Keratinocyte (primary cell): ENCODE results near the gene ZBTB20. TPM values are rescaled to one million over a fixed set of nuclear protein-coding genes. Genes with fewer than 3 reads are reported as not detected.

Experiments
- DNase-seq: peaks from one replicate; pipeline ENCODE4 v3.0.0-alpha.2; 2011; ENCODE audit warnings: low read depth, missing footprints, low spot score
- FAIRE-seq: peaks from 2 replicates; lab custom pipeline; 2011; peaks lifted over from hg19 to GRCh38; lab: Jason Lieb, UNC
- H2AFZ ChIP-seq: 2 replicates; pipeline ENCODE4 v1.6.0; 2012; ENCODE audit warnings: low read length, control low read depth, inconsistent platforms; ENCODE audit not compliant: control insufficient read depth
- H3K27ac ChIP-seq: 2 replicates; pipeline ENCODE4 v1.5.1; 2011; ENCODE audit warnings: low read length; ENCODE audit not compliant: control insufficient read depth, insufficient read depth
- H3K27me3 ChIP-seq: 3 replicates; pipeline ENCODE4 v1.6.0; 2011; ENCODE audit warnings: low read length; ENCODE audit not compliant: control insufficient read depth, insufficient read depth; ENCODE audit errors: extremely low read depth
- H3K36me3 ChIP-seq, 2 experiments: 2 replicates in 1 of 2; 3 replicates in 1 of 2; pipeline ENCODE4 v1.5.1; 2011; ENCODE audit warnings: low read length in 2 of 2, mild to moderate bottlenecking in 1 of 2; ENCODE audit not compliant: control insufficient read depth in 2 of 2, insufficient read depth in 2 of 2; ENCODE audit errors: extremely low read depth in 1 of 2
- H3K4me1 ChIP-seq: 3 replicates; pipeline ENCODE4 v1.5.1; 2011; ENCODE audit warnings: low read length; ENCODE audit not compliant: control insufficient read depth, insufficient read depth; ENCODE audit errors: extremely low read depth
- H3K4me2 ChIP-seq: 3 replicates; pipeline ENCODE4 v1.6.0; 2011; ENCODE audit warnings: low read depth, low read length; ENCODE audit not compliant: control insufficient read depth, insufficient read depth; ENCODE audit errors: extremely low read depth
- H3K4me3 ChIP-seq, 3 experiments: fragments of 200-600 bp in 1 of 3; sonication (generic) in 1 of 3; 2 replicates in 2 of 3; 3 replicates in 1 of 3; pipeline ENCODE4 v1.5.1; 2011 to 2016; ENCODE audit warnings: low read length in 3 of 3, mild to moderate bottlenecking in 3 of 3, control low read depth in 2 of 3, inconsistent platforms in 1 of 3, low read depth in 1 of 3, mixed read lengths in 1 of 3, mixed run types in 1 of 3, moderate library complexity in 1 of 3; ENCODE audit not compliant: control insufficient read depth in 2 of 3, insufficient read depth in 2 of 3; ENCODE audit errors: extremely low read depth in 1 of 3
- H3K79me2 ChIP-seq: 2 replicates; pipeline ENCODE4 v1.6.0; 2012; ENCODE audit warnings: low read length; ENCODE audit not compliant: control insufficient read depth, insufficient read depth
- H3K9ac ChIP-seq: 3 replicates; pipeline ENCODE4 v1.6.0; 2011; ENCODE audit warnings: low read length; ENCODE audit not compliant: control insufficient read depth, insufficient read depth; ENCODE audit errors: extremely low read depth
- H3K9me1 ChIP-seq: 3 replicates; pipeline ENCODE4 v1.6.0; 2011; ENCODE audit warnings: low read length; ENCODE audit not compliant: control insufficient read depth, insufficient read depth; ENCODE audit errors: extremely low read depth
- H3K9me3 ChIP-seq: 2 replicates; pipeline ENCODE4 v1.5.1; 2012; ENCODE audit warnings: low read depth, low read length; ENCODE audit not compliant: control insufficient read depth
- H4K20me1 ChIP-seq: 3 replicates; pipeline ENCODE4 v1.6.0; 2011; ENCODE audit warnings: low read length; ENCODE audit not compliant: control insufficient read depth, insufficient read depth; ENCODE audit errors: extremely low read depth
- EZH2 ChIP-seq: IDR thresholded peaks from one replicate; pipeline ENCODE4 v1.6.1; 2012; ENCODE audit warnings: inconsistent platforms, mild to moderate bottlenecking, low read length, moderate library complexity
- dilution Hi-C: fragments of 300-500 bp; cut with MboI; formaldehyde crosslinking; loops from one replicate; pipeline ENCODE4 v1.7.0; 2020; ENCODE audit warnings: low sequenced_read_pairs; ENCODE audit not compliant: extremely low pct_ligation_motif_present
- polyA plus RNA-seq, 5 experiments: library from polyadenylated mRNA; depleted of rRNA in 3 of 5; stranded (reverse) in 3 of 5; stranded (forward) in 1 of 5; unstranded in 1 of 5; fragments of >200 nt; gene quantifications; 1 replicate in 1 of 5; 2 replicates in 3 of 5; 3 replicates in 1 of 5; pipeline versions ENCODE4 v1.2.1 to v1.2.3, GENCODE V29; 2011 to 2012; ENCODE audit warnings: missing spikeins in 2 of 5, low read depth in 1 of 5, low replicate concordance in 1 of 5
- TF ChIP-seq, protein P1 (sequence below), 3 experiments: IDR thresholded peaks in 1 of 3; conservative IDR thresholded peaks in 1 of 3; optimal IDR thresholded peaks in 1 of 3; 2 replicates in 2 of 3; 3 replicates in 1 of 3; pipeline versions ENCODE3 to v1.5.1; 2011; ENCODE audit warnings: low read length in 3 of 3, mild to moderate bottlenecking in 3 of 3, moderate library complexity in 2 of 3, control low read depth in 1 of 3, inconsistent platforms in 1 of 3; ENCODE audit not compliant: insufficient read depth in 2 of 3; ENCODE audit errors: extremely low read depth in 1 of 3

Gene ZBTB20
- polyA plus RNA-seq, 1 donor (not counting 4 experiments of a cell fraction or from before 2014, with no cell fraction given) = 0.52 TPM

DNA sequence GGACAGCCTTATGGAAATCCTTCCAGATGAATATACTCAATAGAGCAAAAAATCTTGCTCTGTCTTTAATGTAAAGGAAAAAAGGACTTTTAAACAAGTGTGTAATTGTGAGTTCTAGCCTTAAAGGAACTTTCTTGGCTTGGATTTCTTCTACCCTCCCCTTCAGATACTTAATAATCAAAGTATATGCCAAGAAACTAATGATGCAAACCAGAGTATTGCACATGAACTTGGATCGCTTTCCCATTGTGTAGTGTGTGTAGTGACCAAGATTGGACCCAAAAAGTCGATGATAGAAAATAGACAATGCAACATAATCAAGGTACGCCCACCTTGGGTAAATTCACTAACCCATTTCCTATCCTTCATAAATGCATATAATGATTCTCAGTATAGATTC, 729.4 kb downstream of the ZBTB20 start:
- Histone ChIP-seq H3K9me3 (no peaks in the 10 kb centered on the region), H4K20me1 (no peaks in the 10 kb centered on the region), H3K9me1 (no peaks in the 10 kb centered on the region), H3K36me3 (no peaks in the 10 kb centered on the region), H3K4me1 (no peaks in the 10 kb centered on the region), H3K79me2 (no peaks in the 10 kb centered on the region), H3K27ac (no peak overlapping the region), H3K27me3 (no peaks in the 10 kb centered on the region), H3K4me2 (no peak overlapping the region), H2AFZ (no peak overlapping the region), H3K9ac (no peak overlapping the region), H3K4me3 (no peak overlapping the region)
- dilution Hi-C loops = no loop called here
- FAIRE-seq (no peak), DNase-seq (no peak)
- TF ChIP-seq, protein P1, sequence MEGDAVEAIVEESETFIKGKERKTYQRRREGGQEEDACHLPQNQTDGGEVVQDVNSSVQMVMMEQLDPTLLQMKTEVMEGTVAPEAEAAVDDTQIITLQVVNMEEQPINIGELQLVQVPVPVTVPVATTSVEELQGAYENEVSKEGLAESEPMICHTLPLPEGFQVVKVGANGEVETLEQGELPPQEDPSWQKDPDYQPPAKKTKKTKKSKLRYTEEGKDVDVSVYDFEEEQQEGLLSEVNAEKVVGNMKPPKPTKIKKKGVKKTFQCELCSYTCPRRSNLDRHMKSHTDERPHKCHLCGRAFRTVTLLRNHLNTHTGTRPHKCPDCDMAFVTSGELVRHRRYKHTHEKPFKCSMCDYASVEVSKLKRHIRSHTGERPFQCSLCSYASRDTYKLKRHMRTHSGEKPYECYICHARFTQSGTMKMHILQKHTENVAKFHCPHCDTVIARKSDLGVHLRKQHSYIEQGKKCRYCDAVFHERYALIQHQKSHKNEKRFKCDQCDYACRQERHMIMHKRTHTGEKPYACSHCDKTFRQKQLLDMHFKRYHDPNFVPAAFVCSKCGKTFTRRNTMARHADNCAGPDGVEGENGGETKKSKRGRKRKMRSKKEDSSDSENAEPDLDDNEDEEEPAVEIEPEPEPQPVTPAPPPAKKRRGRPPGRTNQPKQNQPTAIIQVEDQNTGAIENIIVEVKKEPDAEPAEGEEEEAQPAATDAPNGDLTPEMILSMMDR (optimal IDR thresholded peaks at IDR 0.05 in 1 of 3, IDR thresholded peaks at IDR 0.05 in 1 of 3, conservative IDR thresholded peaks at IDR 0.05 in 1 of 3; ENCODE audit: extremely low read depth in 1 of 3, insufficient read depth in 2 of 3, low read length in 3 of 3) = no peak
- TF ChIP-seq EZH2 = no peak

DNA sequence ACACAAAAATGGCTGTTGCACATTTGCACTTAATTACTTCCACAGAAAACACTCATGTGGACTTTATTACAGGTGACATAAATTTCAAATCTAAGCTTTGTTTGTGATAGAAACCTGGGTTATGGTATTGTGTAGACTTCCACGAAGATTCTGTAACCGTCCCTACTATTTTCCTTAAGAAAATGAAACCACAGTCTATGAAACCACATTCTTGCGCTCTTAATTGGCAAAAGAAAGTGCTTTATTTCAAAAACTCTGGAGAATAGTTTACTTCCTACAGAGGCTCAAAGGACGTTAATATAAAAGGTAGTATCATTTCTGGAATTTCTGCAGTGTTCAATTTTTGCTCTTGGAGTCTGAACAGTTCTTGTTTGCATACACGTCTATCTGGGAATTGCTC, 729.8 kb downstream of the ZBTB20 start:
- no peaks in the 10 kb centered on the region for H3K9me1 ChIP-seq
- TF ChIP-seq, protein P1 (optimal IDR thresholded peaks at IDR 0.05 in 1 of 3, IDR thresholded peaks at IDR 0.05 in 1 of 3, conservative IDR thresholded peaks at IDR 0.05 in 1 of 3; ENCODE audit: extremely low read depth in 1 of 3, insufficient read depth in 2 of 3, low read length in 3 of 3) = no peak
- no peak for TF ChIP-seq EZH2
- no peak for FAIRE-seq
- no peaks in the 10 kb centered on the region for H3K9me3 ChIP-seq
- H3K36me3 ChIP-seq = no peaks in the 10 kb centered on the region
- no peak overlapping the region for H3K27ac ChIP-seq
- no peak overlapping the region for H3K9ac ChIP-seq
- no peaks in the 10 kb centered on the region for H4K20me1 ChIP-seq
- no peaks in the 10 kb centered on the region for H3K79me2 ChIP-seq
- no peak overlapping the region for H2AFZ ChIP-seq
- H3K4me1 ChIP-seq = no peaks in the 10 kb centered on the region
- H3K4me3 ChIP-seq = no peak overlapping the region
- DNase-seq = no peak
- dilution Hi-C loops = no loop called here
- H3K27me3 ChIP-seq = no peaks in the 10 kb centered on the region
- H3K4me2 ChIP-seq = no peak overlapping the region
